Body of pancreas (tissue), 4 donors: ENCODE results near the gene GRIK4.

Experiments used
- CTCF ChIP-seq, 7 experiments: fragments of 450-650 bp in 4 of 7; fragments of 200-600 bp in 3 of 7; sonication (generic) in 3 of 7; IDR thresholded peaks; one replicate each; pipeline ENCODE4 v1.5.1; 2016 to 2019; ENCODE audit warnings: antibody characterized with exemption in 7 of 7
- POLR2A ChIP-seq, 3 donors: fragments of 450-650 bp; IDR thresholded peaks; one replicate each; pipeline ENCODE4 v1.6.1; 2016; ENCODE audit warnings: antibody characterized with exemption in 3 of 3, mild to moderate bottlenecking in 2 of 3

GRCh38 chr11:120808616-120809050 lies 297.1 kb downstream of the GRIK4 start:
- no peak for TF ChIP-seq CTCF (IDR thresholded peaks at IDR 0.05)
- no peak for TF ChIP-seq POLR2A (IDR thresholded peaks at IDR 0.05)
